Adrenal gland (tissue), 5 donors: ENCODE results near the gene CLK2.

Experiments
- POLR2A ChIP-seq, 2 donors: fragments of 450-650 bp; IDR thresholded peaks; one replicate each; pipeline ENCODE4 v1.6.1; 2017; ENCODE audit warnings: antibody characterized with exemption in 2 of 2, mild to moderate bottlenecking in 2 of 2, moderate library complexity in 1 of 2
- TF ChIP-seq, protein P1 (sequence below), 6 experiments: fragments of 450-650 bp in 4 of 6; fragments of 200-600 bp in 2 of 6; sonication (generic) in 1 of 6; IDR thresholded peaks; 1 replicate in 5 of 6; 2 replicates in 1 of 6; pipeline versions ENCODE4 v1.5.1 to v1.8.0; 2016 to 2021; ENCODE audit warnings: antibody characterized with exemption in 6 of 6, mild to moderate bottlenecking in 2 of 6, moderate library complexity in 1 of 6
- donor health status: DM: no; HTN: no; CAD: no.

GRCh38 chr1:155263067-155263466, 10.2 kb downstream of the CLK2 start:
- TF ChIP-seq, protein P1, sequence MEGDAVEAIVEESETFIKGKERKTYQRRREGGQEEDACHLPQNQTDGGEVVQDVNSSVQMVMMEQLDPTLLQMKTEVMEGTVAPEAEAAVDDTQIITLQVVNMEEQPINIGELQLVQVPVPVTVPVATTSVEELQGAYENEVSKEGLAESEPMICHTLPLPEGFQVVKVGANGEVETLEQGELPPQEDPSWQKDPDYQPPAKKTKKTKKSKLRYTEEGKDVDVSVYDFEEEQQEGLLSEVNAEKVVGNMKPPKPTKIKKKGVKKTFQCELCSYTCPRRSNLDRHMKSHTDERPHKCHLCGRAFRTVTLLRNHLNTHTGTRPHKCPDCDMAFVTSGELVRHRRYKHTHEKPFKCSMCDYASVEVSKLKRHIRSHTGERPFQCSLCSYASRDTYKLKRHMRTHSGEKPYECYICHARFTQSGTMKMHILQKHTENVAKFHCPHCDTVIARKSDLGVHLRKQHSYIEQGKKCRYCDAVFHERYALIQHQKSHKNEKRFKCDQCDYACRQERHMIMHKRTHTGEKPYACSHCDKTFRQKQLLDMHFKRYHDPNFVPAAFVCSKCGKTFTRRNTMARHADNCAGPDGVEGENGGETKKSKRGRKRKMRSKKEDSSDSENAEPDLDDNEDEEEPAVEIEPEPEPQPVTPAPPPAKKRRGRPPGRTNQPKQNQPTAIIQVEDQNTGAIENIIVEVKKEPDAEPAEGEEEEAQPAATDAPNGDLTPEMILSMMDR (IDR thresholded peaks at IDR 0.05) = no peak
- TF ChIP-seq POLR2A (IDR thresholded peaks at IDR 0.05) = no peak
